Measurements from ENCODE around the gene MSI2.

MSI2 gene

GRCh38 chr17:57626520-57627210, 370.3 kb downstream of the MSI2 start:
- no peak for DNase-seq

GRCh38 chr17:57627591-57627990, 371.3 kb downstream of the MSI2 start:
- no peak for DNase-seq

GRCh38 chr17:57628421-57628820, 372.1 kb downstream of the MSI2 start:
- no peak for DNase-seq

- DNase-seq: no peak
Measured at GRCh38 chr17:57629470-57629869, 373.1 kb downstream of the MSI2 start.

GRCh38 chr17:57629886-57630285, 373.6 kb downstream of the MSI2 start:
- no peak for DNase-seq

GRCh38 chr17:57630736-57631135, 374.4 kb downstream of the MSI2 start:
- DNase-seq: no peak

GRCh38 chr17:57631871-57632270, 375.5 kb downstream of the MSI2 start:
- no peak for DNase-seq

- no peak for DNase-seq
Measured at GRCh38 chr17:57632294-57632693, 376.0 kb downstream of the MSI2 start.

GRCh38 chr17:57633236-57633635, 376.9 kb downstream of the MSI2 start:
- no peak for DNase-seq

GRCh38 chr17:57634713-57635465, 378.6 kb downstream of the MSI2 start:
- DNase-seq: peak; percentile 8

- no peak for DNase-seq
Measured at GRCh38 chr17:57636274-57636673, 380.0 kb downstream of the MSI2 start.

- DNase-seq: no peak
Measured at GRCh38 chr17:57636985-57637665, 380.8 kb downstream of the MSI2 start.

GRCh38 chr17:57637666-57638010, 381.3 kb downstream of the MSI2 start:
- DNase-seq: no peak

- no peak for DNase-seq
Measured at GRCh38 chr17:57638284-57638683, 382.0 kb downstream of the MSI2 start.

GRCh38 chr17:57639381-57639780, 383.1 kb downstream of the MSI2 start:
- DNase-seq: no peak

- no peak for DNase-seq
Measured at GRCh38 chr17:57640079-57640478, 383.8 kb downstream of the MSI2 start.

GRCh38 chr17:57641761-57642160, 385.4 kb downstream of the MSI2 start:
- no peak for DNase-seq

GRCh38 chr17:57643062-57643461, 386.7 kb downstream of the MSI2 start:
- no peak for DNase-seq

- no peak for DNase-seq
Measured at GRCh38 chr17:57644326-57644725, 388.0 kb downstream of the MSI2 start.

- peak; percentile 6 for DNase-seq
Measured at GRCh38 chr17:57645950-57646665, 389.8 kb downstream of the MSI2 start.

GRCh38 chr17:57648720-57649119, 392.4 kb downstream of the MSI2 start:
- no peak for DNase-seq

GRCh38 chr17:57649191-57649590, 392.9 kb downstream of the MSI2 start:
- DNase-seq: no peak

All from fibroblast of skin of scalp (primary cell).